IMR-90 (cell line): ENCODE data around the gene MPC1. TPM values are rescaled to one million over a fixed set of nuclear protein-coding genes. Genes with fewer than 3 reads are reported as not detected.

ENCODE experiments used
- ATAC-seq: fragments of 200-7000 bp; cut with Tn5 transposase; 2 replicates; pipeline ENCODE4 v1.9.1; 2020; ENCODE audit warnings: low read depth, mild to moderate bottlenecking, moderate library complexity
- BruUV-seq: library from RNA; stranded (reverse); fragments of 400-500 nt; replicated peaks from 2 replicates; lab custom pipeline; 2021; lab: Mats Ljungman, UMichigan
- CTCF ChIA-PET: fragments of 300-600 bp; formaldehyde crosslinking; extraction: SDS; loops from one replicate; lab custom pipeline; 2021; ENCODE audit warnings: antibody characterized with exemption; lab: Yijun Ruan, JAX
- POLR2A ChIA-PET: fragments of 300-600 bp; sonication (Branson Sonifier 250); formaldehyde crosslinking; loops from one replicate; lab custom pipeline; 2022; ENCODE audit warnings: antibody characterized with exemption; ENCODE audit not compliant: unreplicated experiment; lab: Charles Lee
- DNase-seq: peaks from one replicate; pipeline ENCODE4 v3.0.0; 2013
- H2AFZ ChIP-seq: replicated peaks from 2 replicates; pipeline ENCODE3; 2013; ENCODE audit warnings: low read length, mild to moderate bottlenecking; ENCODE audit not compliant: poor library complexity
- H2AK5ac ChIP-seq: 2 replicates; pipeline ENCODE4 v1.6.1; 2013; ENCODE audit warnings: low read depth, low read length, inconsistent platforms
- H2AK9ac ChIP-seq: replicated peaks from 2 replicates; pipeline ENCODE3; 2013; ENCODE audit warnings: mild to moderate bottlenecking, low read depth, low read length, moderate library complexity; ENCODE audit not compliant: poor library complexity
- H2BK120ac ChIP-seq: 2 replicates; pipeline ENCODE4 v1.6.1; 2013; ENCODE audit warnings: low read depth, low read length, inconsistent platforms
- H2BK15ac ChIP-seq: 3 replicates; pipeline ENCODE4 v1.6.1; 2013; ENCODE audit warnings: low read depth, low read length, inconsistent platforms
- H2BK20ac ChIP-seq: 2 replicates; pipeline ENCODE4 v1.6.1; 2013; ENCODE audit warnings: low read depth, mild to moderate bottlenecking, inconsistent platforms, low read length, moderate library complexity
- H2BK5ac ChIP-seq: 2 replicates; pipeline ENCODE4 v1.6.1; 2013; ENCODE audit warnings: mild to moderate bottlenecking, low read depth, low read length, inconsistent platforms; ENCODE audit not compliant: poor library complexity, severe bottlenecking
- H3K14ac ChIP-seq: replicated peaks from 2 replicates; pipeline ENCODE4 v1.6.1; 2013; ENCODE audit warnings: low read depth, low read length, inconsistent platforms
- H3K18ac ChIP-seq: 2 replicates; pipeline ENCODE4 v1.6.1; 2013; ENCODE audit warnings: low read depth, low read length, control low read depth
- H3K23ac ChIP-seq: 2 replicates; pipeline ENCODE4 v1.6.1; 2013; ENCODE audit warnings: low read depth, low read length, inconsistent platforms
- H3K27ac ChIP-seq: 2 replicates; pipeline ENCODE4 v1.5.1; 2013; ENCODE audit warnings: mild to moderate bottlenecking, control low read depth, low read length; ENCODE audit not compliant: insufficient read depth
- H3K27me3 ChIP-seq: 2 replicates; pipeline ENCODE4 v1.6.1; 2013; ENCODE audit warnings: low read length; ENCODE audit not compliant: control insufficient read depth, insufficient read depth
- H3K36me3 ChIP-seq: 2 replicates; pipeline ENCODE4 v1.6.1; 2013; ENCODE audit warnings: low read length, mixed read lengths; ENCODE audit not compliant: control insufficient read depth, insufficient read depth
- H3K4ac ChIP-seq: 2 replicates; pipeline ENCODE4 v1.6.1; 2013; ENCODE audit warnings: low read depth, low read length, inconsistent platforms
- H3K4me1 ChIP-seq: 2 replicates; pipeline ENCODE4 v1.6.1; 2013; ENCODE audit warnings: low read length, mixed read lengths; ENCODE audit not compliant: control insufficient read depth, insufficient read depth
- H3K4me2 ChIP-seq: 2 replicates; pipeline ENCODE4 v1.6.1; 2013; ENCODE audit warnings: low read depth, mild to moderate bottlenecking, control low read depth, low read length, moderate library complexity
- H3K4me3 ChIP-seq: 2 replicates; pipeline ENCODE4 v1.5.1; 2013; ENCODE audit warnings: low read depth, mild to moderate bottlenecking, control low read depth, low read length, moderate library complexity; ENCODE audit not compliant: insufficient read depth
- H3K56ac ChIP-seq: 2 replicates; pipeline ENCODE4 v1.6.1; 2013; ENCODE audit warnings: low read length, inconsistent platforms; ENCODE audit not compliant: insufficient read depth; ENCODE audit errors: extremely low read depth
- H3K79me1 ChIP-seq, 2 experiments: 2 replicates each; pipeline ENCODE4 v1.6.1; 2013; ENCODE audit warnings: low read length in 2 of 2, inconsistent platforms in 1 of 2, low read depth in 1 of 2
- H3K9ac ChIP-seq: 2 replicates; pipeline ENCODE4 v1.6.1; 2013; ENCODE audit warnings: low read depth, low read length, control low read depth
- H3K9me1 ChIP-seq: 2 replicates; pipeline ENCODE4 v1.6.1; 2013; ENCODE audit warnings: low read length, inconsistent platforms; ENCODE audit not compliant: insufficient read depth
- H3K9me3 ChIP-seq: 2 replicates; pipeline ENCODE4 v1.6.1; 2013; ENCODE audit warnings: low read length; ENCODE audit not compliant: control insufficient read depth, insufficient read depth
- H4K20me1 ChIP-seq: 2 replicates; pipeline ENCODE4 v1.6.1; 2013; ENCODE audit warnings: low read length, inconsistent platforms; ENCODE audit not compliant: insufficient read depth
- H4K5ac ChIP-seq: 2 replicates; pipeline ENCODE4 v1.6.1; 2013; ENCODE audit warnings: mild to moderate bottlenecking, low read depth, low read length, control low read depth
- H4K8ac ChIP-seq, 2 experiments: 2 replicates each; pipeline ENCODE4 v1.6.1; 2013; ENCODE audit warnings: low read depth in 2 of 2, low read length in 2 of 2, control low read depth in 1 of 2, inconsistent platforms in 1 of 2
- H4K91ac ChIP-seq: 2 replicates; pipeline ENCODE4 v1.6.1; 2013; ENCODE audit warnings: low read depth, low read length, inconsistent platforms; ENCODE audit not compliant: insufficient read depth
- CHD1 ChIP-seq: IDR thresholded peaks from 2 replicates; pipeline ENCODE4 v1.6.1; 2012; ENCODE audit warnings: low read depth, low read length, improper control_type of control experiment
- MXI1 ChIP-seq: IDR thresholded peaks from 2 replicates; pipeline ENCODE4 v1.6.1; 2012; ENCODE audit warnings: low read depth, mild to moderate bottlenecking, low read length, moderate library complexity, borderline replicate concordance
- WGBS, 2 experiments: methylation state at CpG; one replicate each; pipeline versions ENCODE4 v1.1.5 to v1.1.7; 2013; ENCODE audit warnings: missing lambda C conversion rate in 2 of 2; ENCODE audit not compliant: insufficient read length in 1 of 2; ENCODE audit errors: extremely low coverage in 2 of 2; 5-methylcytosine and 5-hydroxymethylcytosine counted together
- dilution Hi-C: fragments of 300-500 bp; cut with HindIII; formaldehyde crosslinking; loops from one replicate; pipeline ENCODE4 v1.14.3; 2018; ENCODE audit warnings: low sequenced_read_pairs; ENCODE audit not compliant: unreplicated experiment
- in situ Hi-C: fragments of 300-500 bp; cut with MboI; formaldehyde crosslinking; loops from 3 replicates; pipeline ENCODE4 v1.14.3; 2019; ENCODE audit warnings: low sequenced_read_pairs, inconsistent platforms, mixed read lengths
- intact Hi-C: fragments of 100-400 bp; cut with micrococcal nuclease; formaldehyde crosslinking; loops from 2 replicates; pipeline ENCODE4 v1.10.0; 2022
- polyA plus RNA-seq, 3 experiments: library from polyadenylated mRNA; depleted of rRNA; stranded (reverse); fragments of >200 nt; gene quantifications; 2 replicates each; pipeline ENCODE4 v1.2.3, GENCODE V29; 2012; ENCODE audit warnings: low replicate concordance in 1 of 3
- total RNA-seq: library from RNA; depleted of rRNA; stranded (reverse); fragments of >200 nt; gene quantifications from 2 replicates; pipeline ENCODE4 v1.2.3, GENCODE V29; 2012

The MPC1 gene
- total and polyA plus RNA-seq, 2 of the 4 experiments (the other 2 are of a cell fraction): 10.9 to 12.0 TPM

DNA sequence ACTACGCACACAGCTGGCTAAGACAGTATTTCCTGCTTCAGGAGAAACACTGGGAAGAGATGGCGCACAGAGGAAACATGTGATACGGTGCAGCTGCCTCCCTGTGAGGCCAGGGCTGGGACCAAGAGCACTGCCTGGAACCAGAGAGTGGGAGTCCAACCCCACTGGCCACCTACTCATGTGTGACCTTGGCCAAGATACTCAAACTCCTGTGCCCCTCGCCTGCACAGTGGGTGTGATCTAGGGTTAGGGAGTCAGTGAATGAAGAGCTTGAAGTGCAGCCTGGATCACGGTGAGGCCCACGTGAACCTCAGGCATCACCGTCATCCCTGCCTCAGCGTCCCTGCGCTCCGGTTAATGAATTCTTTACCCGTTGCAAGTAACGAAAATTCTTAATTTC, 41.7 kb upstream of the MPC1 start:
- POLR2A ChIA-PET: no interaction called here
- Histone ChIP-seq H4K5ac (no peak overlapping the region), H2BK120ac (no peak overlapping the region), H3K9ac (no peak overlapping the region), H3K23ac (no peak overlapping the region), H4K91ac (no peak overlapping the region), H3K4me2 (no peak overlapping the region), H3K56ac (no peak overlapping the region), H3K36me3 (peaks cover 40% of the 10 kb centered on the region), H2BK20ac (no peak overlapping the region), H3K4me1 (no peaks in the 10 kb centered on the region), H2BK15ac (no peak overlapping the region), H3K27me3 (no peaks in the 10 kb centered on the region), H2BK5ac (no peak overlapping the region), H3K14ac (no peak overlapping the region), H3K4me3 (no peak overlapping the region), H2AFZ (no peak overlapping the region), H3K27ac (no peak overlapping the region), H4K20me1 (no peaks in the 10 kb centered on the region), H2AK5ac (no peak overlapping the region), H3K9me1 (peaks cover 9% of the 10 kb centered on the region; the same call in 1 of the 2 replicates), H3K9me3 (no peaks in the 10 kb centered on the region), H2AK9ac (no peak overlapping the region), H3K4ac (no peak overlapping the region), H4K8ac (no peak overlapping the region), H3K18ac (no peak overlapping the region), H3K79me1 (0 out of 4 replicates have a peak, but pooled peaks cover 0 to 3% of the 10 kb centered on the region in 2 experiments)
- no CpG with 5 or more reads among the region's 12 CpGs for WGBS, 2 experiments
- TF ChIP-seq MXI1: no peak
- TF ChIP-seq CHD1: no peak
- in situ Hi-C loops: no loop called here
- dilution Hi-C loops: no loop called here
- no peak for DNase-seq
- BruUV-seq: no TSS peak
- ATAC-seq: no peak
- intact Hi-C loops: no loop called here
- CTCF ChIA-PET: no interaction called here
